Stimulated activated CD8-positive, alpha-beta memory T cell treated with anti-CD3 and anti-CD28 coated beads, Interleukin-15, amount 100 ng/mL, for 48 hours (primary cell): ENCODE results near the gene ATP10B.
"Not testable (repeated sequence)": the region's sequence is repeated elsewhere in the genome, so short reads cannot be mapped to it uniquely, and the experiment has no call there.

Experiments
- DNase-seq, 2 donors: peaks; one replicate each; pipeline ENCODE4 v3.0.0-alpha.2; 2020; ENCODE audit warnings: low read depth in 2 of 2

The ATP10B gene

DNA sequence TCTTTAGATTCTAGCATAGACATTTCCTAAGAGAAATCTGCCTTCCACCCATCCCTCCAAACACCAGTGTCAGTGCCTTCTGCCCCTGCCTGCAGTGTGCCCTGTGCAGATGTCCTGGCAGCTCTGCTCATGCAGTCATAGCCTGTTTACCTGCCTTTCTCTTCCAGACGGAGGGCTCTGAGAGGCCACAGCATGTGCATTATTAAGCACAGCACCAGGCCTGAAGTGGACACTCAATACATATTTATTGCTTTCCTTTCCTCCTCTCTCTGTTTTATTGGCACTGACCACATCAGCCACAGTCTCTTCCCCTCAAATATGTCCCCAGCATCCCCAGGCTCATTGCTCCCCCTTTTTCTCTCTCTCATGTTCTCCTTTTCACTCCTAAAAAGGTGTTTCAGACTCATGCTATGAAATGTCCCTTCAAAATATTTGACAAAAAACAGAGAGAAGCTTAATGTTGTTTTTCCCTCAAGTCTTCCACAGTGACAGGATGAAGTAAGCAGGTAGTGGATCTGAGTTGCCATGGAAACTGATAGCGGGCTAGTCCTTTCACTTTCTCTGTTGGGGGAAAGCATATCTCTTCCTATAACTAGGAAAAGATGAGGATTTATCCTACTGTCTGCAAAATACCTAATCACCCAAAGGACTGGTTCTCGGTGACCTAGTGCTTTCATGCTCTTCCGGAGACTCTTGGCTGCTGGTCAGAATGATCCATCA lies 100.9 kb downstream of the ATP10B start:
- DNase-seq: no peak

DNA sequence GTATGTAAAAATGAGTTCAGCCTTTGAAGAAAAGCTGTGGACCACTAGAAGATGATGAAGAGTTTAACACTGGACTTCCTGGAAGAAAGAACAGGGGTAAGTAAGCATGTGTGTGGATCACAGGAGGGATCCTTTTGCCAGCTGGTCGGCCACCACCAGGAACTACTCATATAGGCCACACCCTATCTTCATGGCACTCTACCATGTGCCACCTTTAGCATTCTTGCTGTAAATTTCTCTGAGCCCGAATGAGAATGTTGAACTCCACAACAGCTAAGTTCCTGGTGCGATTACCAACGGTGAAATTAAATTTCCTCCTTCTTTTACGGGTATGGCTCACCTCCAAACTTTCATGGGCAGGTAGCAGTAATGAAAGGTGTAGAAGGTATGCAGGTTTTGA lies 102.3 kb downstream of the ATP10B start:
- DNase-seq: no peak

DNA sequence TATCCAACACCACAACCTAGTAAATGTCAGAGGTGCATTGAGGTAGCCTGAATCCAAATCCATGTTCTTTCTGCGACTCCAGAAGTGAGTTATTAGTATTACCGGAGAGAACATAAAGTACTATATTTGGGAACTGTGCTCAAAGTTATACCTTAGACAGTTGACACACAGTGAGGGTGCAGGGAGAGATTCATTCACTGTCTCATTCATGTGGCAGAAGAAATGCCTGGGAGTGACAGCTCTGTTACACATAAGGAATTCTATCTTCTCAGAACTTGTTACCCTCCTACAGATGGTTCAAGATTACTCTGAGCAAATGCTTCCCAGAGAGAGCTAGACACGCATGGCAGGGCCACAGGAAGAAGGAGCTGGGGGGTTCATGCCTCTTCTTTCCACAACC lies 103.0 kb downstream of the ATP10B start:
- no peak for DNase-seq

DNA sequence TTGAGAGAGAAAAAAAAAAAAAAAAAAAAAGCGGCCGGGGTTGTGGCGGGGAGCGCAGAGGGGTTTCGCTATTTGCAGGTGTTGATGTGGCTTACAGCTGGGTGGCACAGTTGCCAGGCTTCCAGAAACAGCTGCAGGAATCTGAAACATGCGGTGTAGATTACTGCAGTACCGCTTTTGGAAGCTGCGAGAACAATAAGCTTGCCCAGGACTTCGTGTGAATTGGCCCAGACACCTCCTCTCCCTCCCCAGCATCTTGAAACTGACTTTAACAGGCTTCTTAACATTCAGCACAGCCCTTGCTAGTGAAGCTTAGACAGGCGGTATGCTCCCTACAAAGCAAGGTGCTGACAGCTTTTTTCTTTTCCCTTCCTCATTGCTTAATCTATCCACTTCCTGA lies 104.0 kb downstream of the ATP10B start:
- no peak for DNase-seq

DNA sequence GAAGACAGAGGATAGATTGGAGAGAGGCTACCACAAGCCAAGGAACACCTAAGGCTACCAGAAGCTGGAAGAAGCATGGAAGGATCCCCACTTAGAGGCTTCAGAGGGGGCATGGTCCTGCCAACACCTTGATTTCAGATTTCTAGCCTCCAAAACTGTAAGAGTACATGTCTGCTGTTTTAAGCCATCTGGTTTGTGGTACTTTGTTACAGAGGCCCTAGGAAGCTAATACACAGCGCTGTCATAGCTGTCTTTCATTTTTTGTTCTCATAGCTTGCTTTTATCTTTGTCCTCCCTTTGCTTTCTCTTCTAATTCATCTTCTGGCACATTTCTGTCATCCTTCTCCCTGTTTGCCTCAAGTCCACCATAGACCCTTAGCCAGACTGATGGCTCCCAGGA lies 104.5 kb downstream of the ATP10B start:
- no peak for DNase-seq

DNA sequence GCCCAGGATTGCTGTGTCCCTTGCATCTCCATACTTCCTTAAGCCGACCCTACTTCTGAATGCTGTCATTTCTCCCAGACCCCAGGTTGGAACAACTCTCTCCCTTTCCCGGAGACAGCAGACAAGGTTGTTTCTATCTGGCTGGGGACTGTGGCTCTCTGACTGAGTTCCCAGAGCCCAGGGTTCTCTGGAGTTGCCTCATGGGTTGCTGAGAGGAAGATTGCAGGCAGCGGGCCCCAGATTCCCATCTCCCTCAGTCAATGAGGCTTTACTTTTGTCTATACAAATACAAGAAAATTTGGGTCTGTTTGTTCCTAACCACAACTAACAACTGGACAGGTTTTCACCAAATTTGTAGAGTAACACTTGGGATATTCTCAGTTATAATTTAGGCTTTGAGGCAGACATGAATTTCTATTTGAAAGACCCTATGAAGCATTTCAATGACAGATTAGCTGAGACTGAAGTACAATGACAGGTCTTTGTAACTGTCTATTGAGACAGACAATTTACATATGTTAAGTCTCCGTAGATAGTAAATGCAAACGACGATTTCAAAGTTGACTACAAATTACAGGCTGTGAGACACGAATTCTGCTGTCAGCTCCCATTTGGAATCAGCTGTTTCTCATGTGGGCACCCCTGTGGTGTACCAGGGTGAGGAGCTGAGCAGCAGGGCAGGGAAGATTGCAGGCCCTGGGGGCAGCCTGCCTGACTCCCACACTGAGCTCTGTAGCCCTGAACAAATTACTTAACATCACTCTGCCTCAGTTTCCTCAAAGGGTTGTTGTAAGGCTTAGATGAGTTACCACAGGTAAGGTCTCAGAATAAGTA lies 107.5 kb downstream of the ATP10B start:
- no peak for DNase-seq

DNA sequence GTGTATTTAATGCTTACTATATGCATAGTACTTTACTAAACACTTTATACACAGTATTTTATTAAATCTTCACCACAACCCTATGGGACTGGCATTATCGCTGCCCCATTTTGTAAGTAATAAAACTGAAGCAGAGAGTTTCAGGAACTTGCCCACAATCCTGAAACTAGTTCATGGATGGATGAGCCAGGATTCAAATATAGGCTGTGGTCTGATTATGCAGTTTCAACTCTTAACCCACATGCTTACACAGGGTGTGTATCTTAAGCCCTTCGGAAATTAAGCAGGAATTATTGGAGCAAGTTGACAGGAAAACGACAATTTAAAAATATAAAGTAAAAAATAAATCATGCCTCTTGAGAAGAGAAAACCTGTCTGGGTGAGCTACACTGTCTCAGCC lies 109.0 kb downstream of the ATP10B start:
- no peak for DNase-seq

DNA sequence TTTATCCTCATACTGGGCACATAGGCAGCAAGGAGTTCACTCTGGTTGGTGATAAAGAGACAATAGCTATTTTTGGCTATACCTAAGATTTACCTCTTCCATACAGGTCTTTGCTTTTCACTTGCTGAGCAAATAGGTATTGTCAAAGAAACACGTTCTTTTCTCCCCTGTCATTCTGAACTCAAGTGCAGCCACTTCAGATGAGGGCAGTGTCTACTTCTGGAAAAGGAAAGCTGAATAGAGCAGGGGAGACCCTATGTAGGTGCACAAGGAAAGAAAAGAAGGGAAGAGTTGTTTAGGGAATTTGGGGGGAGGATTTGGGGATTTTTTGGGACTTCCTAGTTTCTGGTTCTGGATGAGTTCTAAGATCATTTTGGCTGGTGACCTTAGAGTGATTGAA lies 109.6 kb downstream of the ATP10B start:
- no peak for DNase-seq

DNA sequence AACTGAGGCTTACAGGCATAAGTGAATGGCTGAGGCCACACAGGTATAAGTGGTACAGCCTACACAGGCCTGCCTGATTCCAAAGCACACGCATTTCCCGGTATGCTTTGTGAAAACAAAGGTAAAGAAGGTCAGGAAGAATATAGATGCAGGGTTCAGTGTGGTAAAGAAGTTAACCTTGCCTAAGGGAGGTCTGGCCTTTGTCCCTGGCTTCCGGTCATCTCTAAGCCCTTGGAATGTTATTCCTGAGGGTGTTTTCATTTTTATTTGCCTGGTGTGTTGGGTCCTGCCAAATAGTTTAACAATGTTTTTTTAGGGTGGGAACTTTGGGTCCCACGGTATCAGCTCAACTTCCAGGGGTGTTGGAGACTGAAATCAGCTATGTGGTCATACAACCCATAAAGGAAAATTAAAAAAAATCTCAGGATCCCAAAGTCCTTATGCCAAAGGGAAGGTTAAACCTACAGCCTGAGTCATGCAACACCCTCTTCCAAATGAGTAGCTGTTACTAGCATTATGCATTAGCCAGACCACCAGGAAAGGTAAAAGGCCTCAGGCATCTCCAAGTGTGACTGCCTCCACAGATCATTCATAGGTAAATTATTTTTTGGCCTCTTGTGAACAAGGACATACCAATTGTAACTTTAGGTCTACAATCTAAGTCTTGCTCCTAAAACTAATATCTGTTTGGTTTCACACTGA lies 124.6 kb downstream of the ATP10B start:
- DNase-seq: no peak

DNA sequence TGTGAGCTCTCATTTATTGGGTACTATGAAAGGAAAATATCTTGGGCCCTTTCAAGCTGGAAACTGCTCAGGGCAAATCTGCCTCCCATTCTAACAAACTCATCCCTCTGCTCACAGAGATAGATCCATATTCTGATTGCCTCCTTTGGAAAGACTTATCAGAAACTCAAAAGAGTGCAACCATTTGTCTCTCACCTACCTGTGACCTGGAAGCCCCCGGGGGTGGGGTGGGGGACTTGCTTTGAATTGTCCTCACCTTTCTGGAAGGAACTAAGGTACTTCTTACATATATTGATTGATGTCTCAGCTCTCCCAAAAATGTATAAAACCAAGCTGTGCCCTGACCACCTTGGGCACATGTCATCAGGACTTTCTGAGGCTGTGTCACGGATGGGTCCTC lies 125.3 kb downstream of the ATP10B start:
- DNase-seq: no peak

DNA sequence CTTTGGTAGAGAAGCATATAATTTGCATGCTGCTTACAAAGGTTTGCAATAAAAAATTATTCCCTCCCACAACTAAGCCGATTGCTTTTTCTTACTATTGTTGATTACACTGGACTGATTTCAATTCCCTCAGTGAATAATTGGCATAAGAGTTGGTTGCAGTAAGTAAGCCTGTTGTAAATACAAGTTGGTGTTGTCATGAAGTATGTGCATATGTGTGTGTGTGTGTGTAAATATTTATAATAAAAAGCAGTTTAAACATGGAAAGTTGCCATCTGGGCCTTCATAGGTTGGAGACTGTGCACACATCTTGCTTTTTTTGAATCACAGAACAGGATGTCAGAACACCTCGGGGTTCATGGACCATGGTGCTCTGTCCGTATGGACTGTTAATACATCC lies 131.2 kb downstream of the ATP10B start:
- DNase-seq: no peak

DNA sequence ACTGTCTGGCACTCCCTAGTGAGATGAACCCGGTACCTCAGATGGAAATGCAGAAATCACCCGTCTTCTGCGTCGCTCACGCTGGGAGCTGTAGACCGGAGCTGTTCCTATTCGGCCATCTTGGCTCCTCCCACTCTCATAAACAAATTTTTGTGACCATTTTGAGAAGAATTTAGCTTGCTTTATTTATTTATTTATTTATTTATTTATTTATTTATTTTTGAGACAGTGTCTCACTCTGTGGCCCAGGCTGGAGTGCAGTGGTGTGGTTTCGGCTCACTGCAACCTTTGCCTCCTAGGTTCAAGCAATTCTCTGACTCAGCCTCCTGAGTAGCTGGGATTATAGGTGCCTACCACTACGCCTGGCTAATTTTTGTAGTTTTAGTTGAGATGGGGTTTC lies 136.5 kb downstream of the ATP10B start:
- not testable (repeated sequence) for DNase-seq

DNA sequence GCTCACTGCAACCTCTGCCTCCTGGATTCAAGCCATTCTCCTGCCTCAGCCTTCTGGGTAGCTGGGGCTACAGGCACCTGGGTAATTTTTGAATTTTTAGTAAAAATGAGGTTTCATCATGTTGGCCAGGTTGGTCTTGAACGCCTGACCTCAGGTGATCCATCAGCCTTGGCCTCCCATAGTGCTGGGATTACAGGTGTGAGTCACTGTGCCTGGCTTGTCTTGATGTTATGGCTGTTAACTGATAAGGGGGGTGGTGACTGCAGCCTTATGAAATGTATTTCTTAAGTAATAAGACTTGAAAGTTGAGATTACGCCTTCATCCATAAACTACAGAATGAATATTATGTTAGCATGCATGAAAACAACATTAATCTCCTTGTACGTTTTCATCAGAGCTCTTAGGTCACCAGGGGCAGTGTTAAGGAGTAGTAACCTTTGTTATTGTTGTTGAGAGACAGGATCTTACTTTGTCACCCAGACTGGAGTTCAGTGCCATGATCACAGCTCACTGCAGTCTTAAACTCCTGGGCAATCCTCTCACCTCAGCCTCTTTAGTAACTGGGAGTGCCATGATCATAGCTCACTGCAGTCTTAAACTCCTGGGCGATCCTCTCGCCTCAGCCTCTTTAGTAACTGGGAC lies 148.3 kb downstream of the ATP10B start:
- DNase-seq: no peak

DNA sequence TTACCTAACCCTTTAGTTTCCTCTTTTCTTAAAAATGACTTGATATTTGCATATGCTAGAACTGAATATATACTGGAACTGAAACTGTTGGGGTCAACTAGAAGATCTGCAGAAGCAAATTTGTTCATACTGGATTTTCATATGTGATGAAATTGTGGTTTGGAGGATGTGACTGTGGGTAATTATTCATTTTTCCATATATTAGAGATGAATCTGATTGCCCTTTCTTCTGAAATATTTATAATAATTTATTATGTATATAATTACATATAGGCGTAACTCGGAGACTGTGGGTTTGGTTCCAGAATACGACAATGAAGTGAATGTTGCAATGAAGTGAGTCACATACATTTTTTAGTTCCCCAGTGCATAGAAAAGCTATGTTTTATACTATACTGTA lies 149.1 kb downstream of the ATP10B start:
- DNase-seq: no peak

DNA sequence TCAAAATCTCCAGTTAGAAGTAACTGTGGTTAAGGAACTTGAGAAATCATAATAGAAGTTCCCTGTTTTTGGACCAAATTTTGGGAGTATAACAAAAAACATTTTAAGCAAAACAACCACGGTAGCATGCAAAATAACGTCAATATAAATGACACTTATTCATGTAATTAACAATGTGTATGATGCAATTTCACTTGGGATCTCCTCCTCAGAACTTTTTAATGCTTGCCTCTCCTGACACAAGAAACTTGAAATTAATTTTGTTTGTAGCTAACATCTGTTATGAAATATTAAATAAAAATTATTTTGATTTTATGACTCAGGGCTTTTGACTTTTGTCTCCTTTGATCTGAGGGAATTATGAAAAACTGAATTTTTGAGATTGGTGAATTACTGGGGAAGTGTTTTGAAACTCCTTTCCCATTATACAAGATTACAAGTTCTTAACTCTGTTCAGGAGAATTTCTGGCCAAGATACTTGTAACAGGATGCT lies 149.7 kb downstream of the ATP10B start:
- DNase-seq: no peak

DNA sequence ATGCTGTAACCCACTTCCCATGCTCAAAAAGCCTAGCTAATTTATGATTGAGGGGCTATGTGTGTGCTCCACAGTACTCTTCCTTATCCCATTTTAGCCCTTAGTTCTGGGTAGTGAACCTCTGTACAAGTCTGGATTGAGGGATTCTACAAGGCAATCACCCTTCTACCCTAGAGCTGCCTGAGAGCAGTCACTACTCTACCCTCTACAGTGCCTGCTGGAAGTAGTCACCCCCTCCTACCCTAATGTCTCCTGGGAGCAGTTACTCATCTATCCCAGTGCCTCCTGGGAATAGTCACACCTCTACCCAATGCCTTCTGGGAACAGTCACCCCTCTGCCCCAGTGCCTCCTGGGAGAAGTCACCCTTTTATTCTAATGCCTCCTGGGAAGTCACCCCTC lies 150.6 kb downstream of the ATP10B start:
- no peak for DNase-seq

DNA sequence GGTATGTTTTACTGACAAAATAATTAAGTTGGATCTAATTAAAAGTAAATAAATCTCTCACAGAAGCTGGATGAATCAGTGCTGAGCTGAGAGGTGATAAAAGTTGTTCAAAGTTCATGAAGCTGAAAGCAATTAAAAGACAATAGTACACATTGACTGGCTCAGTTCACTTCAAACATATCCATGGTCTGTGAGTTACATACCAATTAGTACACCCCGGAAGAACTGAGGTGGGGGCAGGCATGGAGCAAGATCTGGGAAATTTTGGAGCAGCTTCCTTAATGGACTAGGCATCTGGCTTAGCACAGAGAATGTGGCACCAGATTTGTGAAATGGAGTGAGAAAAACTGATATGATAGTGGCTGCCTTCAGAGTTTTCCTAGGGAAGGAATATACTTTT lies 152.7 kb downstream of the ATP10B start:
- no peak for DNase-seq

DNA sequence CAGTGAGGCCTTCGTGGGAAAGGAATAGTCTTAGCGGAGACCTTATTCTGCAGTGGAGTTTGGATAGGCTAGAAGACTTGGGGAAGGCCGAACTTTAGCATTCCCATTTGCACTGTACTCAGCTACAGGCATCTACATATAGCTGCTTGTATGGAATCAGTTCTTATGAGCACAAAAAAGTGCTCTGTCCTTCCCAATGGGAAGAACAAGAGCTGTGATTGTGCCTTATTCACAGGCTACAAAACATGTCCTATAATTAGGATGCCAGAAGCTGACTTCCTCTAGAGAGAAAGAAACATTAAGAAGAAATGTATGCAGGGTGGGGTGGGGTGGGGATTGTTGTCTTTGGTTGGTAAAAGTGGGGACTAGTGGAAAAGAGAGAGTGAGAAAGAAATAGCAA lies 154.7 kb downstream of the ATP10B start:
- DNase-seq: no peak

DNA sequence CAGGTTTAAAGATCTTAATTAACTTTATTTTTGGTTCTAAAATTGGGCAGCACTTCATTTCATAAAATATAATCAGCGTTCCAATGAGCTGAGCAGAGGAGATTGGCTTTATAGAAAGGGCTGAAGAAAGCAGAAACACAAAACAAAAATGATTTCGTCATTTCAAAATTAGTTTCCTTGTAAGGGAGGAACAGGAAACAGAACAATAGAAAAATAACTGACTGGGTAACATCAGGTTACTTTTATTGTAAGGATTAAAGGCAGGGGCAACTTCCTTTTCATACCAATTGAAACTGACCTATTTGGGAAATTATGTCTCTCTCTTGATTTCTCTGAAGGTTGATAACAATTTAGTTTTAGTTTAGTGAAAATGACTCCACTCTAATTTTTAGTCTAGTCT lies 157.1 kb downstream of the ATP10B start:
- no peak for DNase-seq

DNA sequence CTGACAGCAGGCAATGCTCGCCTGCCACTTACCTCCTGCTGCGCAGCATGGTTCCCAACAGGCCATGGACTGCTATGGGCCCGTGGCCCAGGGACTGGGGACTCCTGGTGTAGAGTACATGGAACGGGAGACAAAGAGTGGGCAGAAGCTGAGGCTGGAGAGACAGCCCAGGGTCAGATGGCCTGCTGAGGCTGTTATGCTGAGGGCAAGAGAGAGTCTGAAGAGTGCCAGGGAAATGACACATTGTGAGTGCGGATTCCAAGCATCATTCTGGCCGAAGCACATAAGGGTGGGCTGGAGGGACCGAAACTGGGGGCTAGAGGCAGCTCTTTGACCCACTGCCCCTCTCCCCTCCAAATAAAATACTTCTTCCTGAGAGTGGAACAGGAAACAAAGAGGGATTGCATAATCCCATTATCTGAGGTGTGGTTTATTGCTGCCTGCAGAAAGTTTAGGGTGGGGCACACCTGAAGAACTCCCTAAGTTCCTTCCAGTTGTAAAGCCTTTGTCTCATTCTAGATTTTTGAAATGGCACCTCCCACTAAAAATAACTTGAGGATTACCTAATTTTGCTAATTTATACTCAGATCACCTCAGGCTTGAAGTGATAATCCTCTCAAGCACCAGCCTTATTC lies 158.1 kb downstream of the ATP10B start:
- DNase-seq: no peak

DNA sequence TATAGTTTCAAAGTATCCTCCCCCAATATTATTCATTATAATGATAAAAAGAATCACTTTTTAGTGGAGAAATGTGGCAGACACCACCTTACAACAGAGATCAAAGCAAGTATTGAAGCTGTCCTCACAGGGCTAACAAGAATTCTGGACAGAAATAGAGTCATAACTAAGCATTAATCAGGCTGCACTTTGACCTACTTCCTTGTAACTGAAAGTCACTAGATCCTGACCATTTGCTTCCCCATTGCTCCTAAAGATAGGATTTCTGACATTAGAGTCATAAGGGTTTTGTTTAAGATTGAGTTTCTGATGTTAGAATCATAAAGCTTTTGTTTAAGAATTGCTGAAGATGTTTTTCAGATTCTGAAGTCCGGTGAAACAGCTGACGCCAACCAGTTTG lies 159.7 kb downstream of the ATP10B start:
- no peak for DNase-seq

DNA sequence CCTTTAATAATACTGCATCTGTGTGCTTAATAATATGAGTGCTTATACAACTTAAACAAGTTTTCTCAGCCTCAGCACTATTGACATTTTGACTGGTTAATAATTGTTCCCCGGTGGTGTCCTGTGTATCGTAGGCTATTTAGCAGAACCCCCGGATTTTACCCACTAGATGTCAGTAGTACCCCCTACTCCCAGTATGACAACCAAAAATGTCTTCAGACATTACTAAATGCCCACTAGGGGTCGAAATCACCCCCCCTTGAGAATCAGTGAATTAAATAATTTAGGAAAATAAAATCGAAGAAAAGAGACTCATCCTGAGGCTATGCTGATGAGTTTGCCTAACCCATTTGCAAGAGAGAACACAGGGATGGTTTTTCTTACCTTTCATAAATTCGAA lies 166.3 kb downstream of the ATP10B start:
- no peak for DNase-seq
